Vagina (tissue), 2 donors: ENCODE results near the gene CELA2A. TPM values are rescaled to one million over a fixed set of nuclear protein-coding genes. Genes with fewer than 3 reads are reported as not detected.
"Not testable (repeated sequence)": the region's sequence is repeated elsewhere in the genome, so short reads cannot be mapped to it uniquely, and the experiment has no call there.

Experiments used
- DNase-seq, 2 donors: peaks; one replicate each; pipeline ENCODE4 v3.0.0-alpha.2; 2017; ENCODE audit errors: extremely low spot score in 2 of 2
- H3K27ac ChIP-seq: fragments of 200-600 bp; sonication (generic); one replicate; pipeline ENCODE4 v1.5.1; 2019
- H3K27me3 ChIP-seq: fragments of 200-600 bp; sonication (generic); one replicate; pipeline ENCODE4 v1.5.1; 2019
- H3K36me3 ChIP-seq, 2 donors: fragments of 200-600 bp; sonication (generic); one replicate each; pipeline ENCODE4 v1.5.1; 2017 to 2019
- H3K4me1 ChIP-seq: fragments of 200-600 bp; sonication (generic); one replicate; pipeline ENCODE4 v1.5.1; 2019
- H3K4me3 ChIP-seq, 2 donors: fragments of 200-600 bp; sonication (generic); 1 replicate in 1 of 2; 2 replicates in 1 of 2; pipeline ENCODE4 v1.5.1; 2016 to 2019
- H3K9me3 ChIP-seq: fragments of 200-600 bp; sonication (generic); one replicate; pipeline ENCODE4 v1.5.1; 2019
- POLR2A ChIP-seq, 2 donors: fragments of 450-650 bp; IDR thresholded peaks; one replicate each; pipeline ENCODE4 v1.6.1; 2017; ENCODE audit warnings: antibody characterized with exemption in 2 of 2, mild to moderate bottlenecking in 2 of 2, moderate library complexity in 2 of 2
- POLR2AphosphoS5 ChIP-seq, 2 donors: sonication (generic); formaldehyde crosslinking; IDR thresholded peaks; one replicate each; pipeline ENCODE4 v1.9.0; 2017; ENCODE audit warnings: antibody characterized with exemption in 2 of 2, mild to moderate bottlenecking in 2 of 2, low read depth in 1 of 2; ENCODE audit not compliant: insufficient read depth in 1 of 2
- intact Hi-C: fragments of 100-400 bp; cut with DNase I; formaldehyde crosslinking; loops from one replicate; pipeline ENCODE4 v1.15.1; 2023
- total RNA-seq: library from RNA; depleted of rRNA; stranded (reverse); fragments of >200 nt; gene quantifications from one replicate; pipeline ENCODE4 v1.2.3, GENCODE V29; 2016
- TF ChIP-seq, protein P1 (sequence below), 3 experiments: fragments of 450-650 bp in 2 of 3; fragments of 200-600 bp in 1 of 3; sonication (generic) in 1 of 3; IDR thresholded peaks; one replicate each; pipeline ENCODE4 v1.5.1; 2017 to 2019; ENCODE audit warnings: antibody characterized with exemption in 3 of 3, mild to moderate bottlenecking in 2 of 3, moderate library complexity in 2 of 3

CELA2A gene
- total RNA-seq, 1 donor from 2014 or later, result not detected

DNA sequence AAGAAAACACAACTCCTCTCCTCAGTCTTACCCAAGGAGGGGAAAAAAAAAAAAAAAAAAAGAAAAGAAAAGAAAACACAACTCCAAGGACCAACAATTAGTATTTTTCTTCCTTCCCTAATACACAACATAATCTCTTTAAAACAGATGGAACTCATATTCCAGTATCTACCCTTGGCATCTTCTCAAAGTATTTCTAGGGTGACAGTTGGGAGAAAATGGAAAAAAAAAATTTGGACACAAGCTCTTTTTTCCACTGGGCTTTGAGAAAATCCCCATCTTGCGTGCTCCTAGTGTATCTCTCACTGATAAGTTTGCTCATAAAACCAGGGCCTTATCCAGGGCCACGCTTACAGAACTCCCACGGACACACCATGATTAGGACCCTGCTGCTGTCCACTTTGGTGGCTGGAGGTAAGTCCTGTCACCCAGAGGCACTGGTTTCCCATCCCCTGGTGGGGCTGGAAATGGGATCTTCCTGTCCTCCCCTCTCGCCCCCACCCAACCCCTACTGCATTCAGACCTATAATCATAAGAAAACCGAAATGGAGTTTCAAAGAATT is 19.3 kb downstream of the CELA2A start, which contains the start of gene CELA2B:
Gene CELA2B, plus strand, starts transcription at position 353 of the 563 bp plus-strand sequence. Its CDS starts 22 bp downstream, at position 375.
- no peak for DNase-seq

DNA sequence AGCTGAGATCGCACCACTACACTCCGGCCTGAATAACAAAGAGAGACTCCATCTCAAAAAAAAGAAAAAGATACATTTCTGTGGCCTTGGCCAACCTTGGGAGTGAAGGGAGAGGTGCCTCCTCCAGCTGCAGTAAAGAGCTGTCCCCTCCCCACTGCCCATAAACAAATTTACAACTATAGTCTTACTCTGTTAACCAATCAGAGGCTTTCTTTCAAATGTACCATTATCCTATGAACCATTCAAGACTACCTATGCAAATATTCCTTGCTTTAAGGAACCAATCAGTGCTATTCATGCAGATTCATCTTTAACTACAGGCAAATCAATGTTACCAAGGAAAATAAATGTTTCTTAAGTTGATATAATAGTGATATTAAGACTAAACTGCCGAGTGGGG is 20.4 kb downstream of the CELA2A start:
- H3K27me3 ChIP-seq, result no peaks in the 10 kb centered on the region
- H3K4me1 ChIP-seq, result no peaks in the 10 kb centered on the region
- DNase-seq, result no peak
- H3K9me3 ChIP-seq, result no peaks in the 10 kb centered on the region
- no peaks in the 10 kb centered on the region for H3K36me3 ChIP-seq
- no peak overlapping the region for H3K27ac ChIP-seq
- no peak overlapping the region for H3K4me3 ChIP-seq
- TF ChIP-seq POLR2AphosphoS5 (IDR thresholded peaks at IDR 0.05; ENCODE audit: insufficient read depth in 1 of 2, low read depth in 1 of 2) (no peak), POLR2A (IDR thresholded peaks at IDR 0.05) (no peak)
- TF ChIP-seq, protein P1, sequence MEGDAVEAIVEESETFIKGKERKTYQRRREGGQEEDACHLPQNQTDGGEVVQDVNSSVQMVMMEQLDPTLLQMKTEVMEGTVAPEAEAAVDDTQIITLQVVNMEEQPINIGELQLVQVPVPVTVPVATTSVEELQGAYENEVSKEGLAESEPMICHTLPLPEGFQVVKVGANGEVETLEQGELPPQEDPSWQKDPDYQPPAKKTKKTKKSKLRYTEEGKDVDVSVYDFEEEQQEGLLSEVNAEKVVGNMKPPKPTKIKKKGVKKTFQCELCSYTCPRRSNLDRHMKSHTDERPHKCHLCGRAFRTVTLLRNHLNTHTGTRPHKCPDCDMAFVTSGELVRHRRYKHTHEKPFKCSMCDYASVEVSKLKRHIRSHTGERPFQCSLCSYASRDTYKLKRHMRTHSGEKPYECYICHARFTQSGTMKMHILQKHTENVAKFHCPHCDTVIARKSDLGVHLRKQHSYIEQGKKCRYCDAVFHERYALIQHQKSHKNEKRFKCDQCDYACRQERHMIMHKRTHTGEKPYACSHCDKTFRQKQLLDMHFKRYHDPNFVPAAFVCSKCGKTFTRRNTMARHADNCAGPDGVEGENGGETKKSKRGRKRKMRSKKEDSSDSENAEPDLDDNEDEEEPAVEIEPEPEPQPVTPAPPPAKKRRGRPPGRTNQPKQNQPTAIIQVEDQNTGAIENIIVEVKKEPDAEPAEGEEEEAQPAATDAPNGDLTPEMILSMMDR (IDR thresholded peaks at IDR 0.05), result no peak
- intact Hi-C loops, result no loop called here

More for the DNA sequence above, 19.3 kb downstream of the CELA2A start, which contains the start of gene CELA2B:
- no peaks in the 10 kb centered on the region for H3K36me3 ChIP-seq
- TF ChIP-seq, protein P1 (IDR thresholded peaks at IDR 0.05), result no peak
- TF ChIP-seq POLR2A (IDR thresholded peaks at IDR 0.05) (no peak), POLR2AphosphoS5 (IDR thresholded peaks at IDR 0.05; ENCODE audit: insufficient read depth in 1 of 2, low read depth in 1 of 2) (no peak)
- H3K9me3 ChIP-seq, result no peaks in the 10 kb centered on the region
- no peak within 1 kb of the TSS for H3K27ac ChIP-seq
- intact Hi-C loops, result no loop called here
- H3K27me3 ChIP-seq, result no peaks in the 10 kb centered on the region
- H3K4me1 ChIP-seq, result no peaks in the 10 kb centered on the region
- H3K4me3 ChIP-seq, result no peak within 1 kb of the TSS

DNA sequence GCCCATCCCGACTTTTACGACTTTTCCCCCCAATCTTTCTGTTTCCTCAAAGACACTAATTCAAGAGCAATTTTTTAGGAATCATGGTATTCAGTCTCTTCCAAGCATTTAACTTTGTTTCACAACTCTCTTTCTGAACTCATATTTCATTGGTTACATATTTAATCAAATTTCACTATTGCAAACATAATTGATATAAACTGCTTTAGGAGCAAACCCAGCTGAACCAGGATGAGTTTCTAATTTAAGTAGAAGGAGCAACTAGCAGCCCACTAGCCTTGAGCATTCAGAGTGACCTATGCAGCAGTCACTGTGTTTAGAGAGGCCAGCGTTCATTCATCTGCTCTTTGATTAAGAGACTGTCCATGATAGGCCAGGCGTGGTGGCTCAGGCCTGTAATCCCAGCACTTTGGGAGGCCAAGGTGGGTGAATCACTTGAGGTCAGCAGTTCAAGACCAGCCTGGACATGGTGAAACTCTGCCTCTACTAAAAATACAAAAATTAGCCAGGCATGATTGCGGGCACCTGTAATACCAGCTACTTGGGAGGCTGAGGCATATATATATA is 21.2 kb downstream of the CELA2A start:
- no peak overlapping the region for H3K4me3 ChIP-seq
- intact Hi-C loops, result no loop called here
- H3K36me3 ChIP-seq, result no peaks in the 10 kb centered on the region
- H3K4me1 ChIP-seq, result no peaks in the 10 kb centered on the region
- TF ChIP-seq, protein P1 (IDR thresholded peaks at IDR 0.05), result no peak
- no peak for TF ChIP-seq POLR2A (IDR thresholded peaks at IDR 0.05)
- no peak for TF ChIP-seq POLR2AphosphoS5 (IDR thresholded peaks at IDR 0.05; ENCODE audit: insufficient read depth in 1 of 2, low read depth in 1 of 2)
- H3K9me3 ChIP-seq, result no peaks in the 10 kb centered on the region
- H3K27me3 ChIP-seq, result no peaks in the 10 kb centered on the region
- no peak overlapping the region for H3K27ac ChIP-seq
- DNase-seq, result no peak

DNA sequence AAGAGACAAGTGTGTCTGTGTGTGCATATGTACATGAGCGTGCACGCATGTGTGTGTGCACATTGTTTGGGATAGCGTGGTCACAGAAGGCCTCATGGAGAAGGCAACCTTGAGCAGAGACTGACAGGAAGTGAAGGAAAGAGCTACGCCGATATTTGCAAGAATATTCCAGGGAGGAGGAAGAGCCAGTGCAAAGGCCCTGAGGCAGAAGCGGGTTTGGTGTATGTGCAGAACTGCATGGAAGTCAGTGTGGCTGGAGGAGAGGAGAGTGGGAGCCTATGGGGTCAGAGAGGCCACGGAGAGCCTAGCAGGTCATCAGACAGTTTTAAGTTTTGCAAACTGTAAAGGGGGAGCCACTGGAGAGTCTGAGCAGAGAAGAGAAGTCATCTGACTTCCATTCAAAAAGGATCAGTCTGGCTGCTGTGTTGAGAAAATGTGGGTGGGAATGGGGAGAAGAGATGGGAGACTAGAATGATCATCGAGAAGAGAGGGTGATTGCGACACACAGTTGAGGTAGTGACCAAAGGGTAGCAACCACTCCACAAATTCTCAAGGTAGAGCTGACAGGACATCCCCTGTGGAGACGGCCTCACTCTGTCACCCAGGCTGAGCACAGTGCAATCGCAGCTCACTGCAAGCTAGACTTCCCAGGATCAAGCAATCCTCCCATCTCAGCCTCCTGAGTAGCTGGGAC is 23.3 kb downstream of the CELA2A start:
- DNase-seq, result no peak
- intact Hi-C loops, result no loop called here
- no peak overlapping the region for H3K4me3 ChIP-seq
- no peak overlapping the region for H3K27ac ChIP-seq
- no peaks in the 10 kb centered on the region for H3K4me1 ChIP-seq
- TF ChIP-seq, protein P1 (IDR thresholded peaks at IDR 0.05), result no peak
- TF ChIP-seq POLR2AphosphoS5 (IDR thresholded peaks at IDR 0.05; ENCODE audit: insufficient read depth in 1 of 2, low read depth in 1 of 2) (no peak), POLR2A (IDR thresholded peaks at IDR 0.05) (no peak)
- no peaks in the 10 kb centered on the region for H3K27me3 ChIP-seq
- no peaks in the 10 kb centered on the region for H3K9me3 ChIP-seq
- H3K36me3 ChIP-seq, result no peaks in the 10 kb centered on the region

DNA sequence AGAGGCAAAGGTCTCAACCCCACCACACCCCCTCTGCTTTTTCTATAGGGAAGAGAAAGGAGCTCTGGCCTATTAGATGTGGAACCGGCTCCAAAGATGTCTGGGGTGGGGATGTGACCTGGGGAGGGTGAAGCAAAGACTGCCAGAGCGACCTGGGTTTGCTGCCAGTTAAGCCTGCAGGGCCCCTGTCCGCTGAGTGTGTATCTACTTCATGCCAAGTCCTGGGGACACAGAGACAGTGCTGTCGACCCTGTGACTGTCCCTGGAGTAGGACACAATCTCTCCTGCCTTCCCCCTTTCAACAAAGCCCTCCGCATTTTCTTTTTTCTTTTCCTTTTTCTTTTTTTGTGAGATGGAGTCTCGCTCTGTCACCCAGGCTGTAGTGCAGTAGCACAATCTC is 25.9 kb downstream of the CELA2A start:
- H3K4me1 ChIP-seq, H3K9me3 ChIP-seq, H3K4me3 ChIP-seq, H3K36me3 ChIP-seq, H3K27ac ChIP-seq, intact Hi-C loops, DNase-seq, H3K27me3 ChIP-seq: not testable (repeated sequence)

DNA sequence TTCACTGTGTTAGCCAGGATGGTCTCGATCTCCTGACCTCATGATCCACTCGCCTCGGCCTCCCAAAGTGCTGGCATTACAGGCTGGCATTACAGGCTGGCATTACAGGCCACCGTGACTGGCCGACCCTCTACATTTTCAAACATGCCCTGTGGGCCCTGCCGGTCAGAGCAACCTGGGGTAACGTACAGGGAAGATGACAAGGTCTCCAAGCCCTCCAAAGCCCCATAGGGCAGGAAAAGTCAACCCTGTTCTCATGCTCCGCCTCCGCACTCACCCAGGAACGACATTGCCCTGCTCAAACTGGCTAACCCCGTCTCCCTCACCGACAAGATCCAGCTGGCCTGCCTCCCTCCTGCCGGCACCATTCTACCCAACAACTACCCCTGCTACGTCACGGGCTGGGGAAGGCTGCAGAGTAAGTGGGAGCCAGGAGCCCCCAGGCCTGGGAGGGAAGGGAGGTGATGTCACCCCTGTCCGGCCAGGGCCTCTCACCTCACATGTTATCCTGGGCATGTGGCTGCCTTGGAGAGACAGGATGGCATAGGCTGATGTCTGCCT is 26.5 kb downstream of the CELA2A start:
- H3K4me1 ChIP-seq, DNase-seq, H3K4me3 ChIP-seq, H3K27me3 ChIP-seq, intact Hi-C loops, H3K36me3 ChIP-seq, H3K27ac ChIP-seq, H3K9me3 ChIP-seq: not testable (repeated sequence)
